Keratinocyte (primary cell): Measurements from ENCODE around the gene IVNS1ABP. TPM values are rescaled to one million over a fixed set of nuclear protein-coding genes. Genes with fewer than 3 reads are reported as not detected.
A peak's percentile ranks its signal among the peaks of the same experiment; 100 is the strongest.

ENCODE experiments used
- DNase-seq: peaks from one replicate; pipeline ENCODE4 v3.0.0-alpha.2; 2011; ENCODE audit warnings: low read depth, missing footprints, low spot score
- FAIRE-seq: peaks from 2 replicates; lab custom pipeline; 2011; peaks lifted over from hg19 to GRCh38; lab: Jason Lieb, UNC
- H2AFZ ChIP-seq: 2 replicates; pipeline ENCODE4 v1.6.0; 2012; ENCODE audit warnings: low read length, control low read depth, inconsistent platforms; ENCODE audit not compliant: control insufficient read depth
- H3K27ac ChIP-seq: 2 replicates; pipeline ENCODE4 v1.5.1; 2011; ENCODE audit warnings: low read length; ENCODE audit not compliant: control insufficient read depth, insufficient read depth
- H3K27me3 ChIP-seq: 3 replicates; pipeline ENCODE4 v1.6.0; 2011; ENCODE audit warnings: low read length; ENCODE audit not compliant: control insufficient read depth, insufficient read depth; ENCODE audit errors: extremely low read depth
- H3K36me3 ChIP-seq, 2 experiments: 2 replicates in 1 of 2; 3 replicates in 1 of 2; pipeline ENCODE4 v1.5.1; 2011; ENCODE audit warnings: low read length in 2 of 2, mild to moderate bottlenecking in 1 of 2; ENCODE audit not compliant: control insufficient read depth in 2 of 2, insufficient read depth in 2 of 2; ENCODE audit errors: extremely low read depth in 1 of 2
- H3K4me1 ChIP-seq: 3 replicates; pipeline ENCODE4 v1.5.1; 2011; ENCODE audit warnings: low read length; ENCODE audit not compliant: control insufficient read depth, insufficient read depth; ENCODE audit errors: extremely low read depth
- H3K4me2 ChIP-seq: 3 replicates; pipeline ENCODE4 v1.6.0; 2011; ENCODE audit warnings: low read depth, low read length; ENCODE audit not compliant: control insufficient read depth, insufficient read depth; ENCODE audit errors: extremely low read depth
- H3K4me3 ChIP-seq, 3 experiments: fragments of 200-600 bp in 1 of 3; sonication (generic) in 1 of 3; 2 replicates in 2 of 3; 3 replicates in 1 of 3; pipeline ENCODE4 v1.5.1; 2011 to 2016; ENCODE audit warnings: low read length in 3 of 3, mild to moderate bottlenecking in 3 of 3, control low read depth in 2 of 3, inconsistent platforms in 1 of 3, low read depth in 1 of 3, mixed read lengths in 1 of 3, mixed run types in 1 of 3, moderate library complexity in 1 of 3; ENCODE audit not compliant: control insufficient read depth in 2 of 3, insufficient read depth in 2 of 3; ENCODE audit errors: extremely low read depth in 1 of 3
- H3K79me2 ChIP-seq: 2 replicates; pipeline ENCODE4 v1.6.0; 2012; ENCODE audit warnings: low read length; ENCODE audit not compliant: control insufficient read depth, insufficient read depth
- H3K9ac ChIP-seq: 3 replicates; pipeline ENCODE4 v1.6.0; 2011; ENCODE audit warnings: low read length; ENCODE audit not compliant: control insufficient read depth, insufficient read depth; ENCODE audit errors: extremely low read depth
- H3K9me1 ChIP-seq: 3 replicates; pipeline ENCODE4 v1.6.0; 2011; ENCODE audit warnings: low read length; ENCODE audit not compliant: control insufficient read depth, insufficient read depth; ENCODE audit errors: extremely low read depth
- H3K9me3 ChIP-seq: 2 replicates; pipeline ENCODE4 v1.5.1; 2012; ENCODE audit warnings: low read depth, low read length; ENCODE audit not compliant: control insufficient read depth
- H4K20me1 ChIP-seq: 3 replicates; pipeline ENCODE4 v1.6.0; 2011; ENCODE audit warnings: low read length; ENCODE audit not compliant: control insufficient read depth, insufficient read depth; ENCODE audit errors: extremely low read depth
- CTCF ChIP-seq, 3 experiments: IDR thresholded peaks in 1 of 3; conservative IDR thresholded peaks in 1 of 3; optimal IDR thresholded peaks in 1 of 3; 2 replicates in 2 of 3; 3 replicates in 1 of 3; pipeline versions ENCODE3 to v1.5.1; 2011; ENCODE audit warnings: low read length in 3 of 3, mild to moderate bottlenecking in 3 of 3, moderate library complexity in 2 of 3, control low read depth in 1 of 3, inconsistent platforms in 1 of 3; ENCODE audit not compliant: insufficient read depth in 2 of 3; ENCODE audit errors: extremely low read depth in 1 of 3
- EZH2 ChIP-seq: IDR thresholded peaks from one replicate; pipeline ENCODE4 v1.6.1; 2012; ENCODE audit warnings: inconsistent platforms, mild to moderate bottlenecking, low read length, moderate library complexity
- dilution Hi-C: fragments of 300-500 bp; cut with MboI; formaldehyde crosslinking; loops from one replicate; pipeline ENCODE4 v1.7.0; 2020; ENCODE audit warnings: low sequenced_read_pairs; ENCODE audit not compliant: extremely low pct_ligation_motif_present
- polyA plus RNA-seq, 5 experiments: library from polyadenylated mRNA; depleted of rRNA in 3 of 5; stranded (reverse) in 3 of 5; stranded (forward) in 1 of 5; unstranded in 1 of 5; fragments of >200 nt; gene quantifications; 1 replicate in 1 of 5; 2 replicates in 3 of 5; 3 replicates in 1 of 5; pipeline versions ENCODE4 v1.2.1 to v1.2.3, GENCODE V29; 2011 to 2012; ENCODE audit warnings: missing spikeins in 2 of 5, low read depth in 1 of 5, low replicate concordance in 1 of 5

IVNS1ABP gene
- polyA plus RNA-seq, 1 donor (not counting 4 experiments of a cell fraction or from before 2014, with no cell fraction given), result 162 TPM

- no peaks in the 10 kb centered on the region for H3K9me1 ChIP-seq
- DNase-seq (no peak), FAIRE-seq (no peak)
- dilution Hi-C loops, result no loop called here
- no peaks in the 10 kb centered on the region for H3K9me3 ChIP-seq
- peak overlapping the region; percentile 91 for H3K4me2 ChIP-seq
- H3K79me2 ChIP-seq, result peaks cover 78% of the 10 kb centered on the region
- H3K27ac ChIP-seq, result peak overlapping the region; percentile 2
- H3K36me3 ChIP-seq, result peaks cover 4 to 8% of the 10 kb centered on the region in 2 experiments
- TF ChIP-seq CTCF (optimal IDR thresholded peaks at IDR 0.05 in 1 of 3, IDR thresholded peaks at IDR 0.05 in 1 of 3, conservative IDR thresholded peaks at IDR 0.05 in 1 of 3; ENCODE audit: extremely low read depth in 1 of 3, insufficient read depth in 2 of 3, low read length in 3 of 3) (no peak), EZH2 (no peak)
- peak overlapping the region; percentile 17 to 85 (median 39) for H3K4me3 ChIP-seq
- no peaks in the 10 kb centered on the region for H3K27me3 ChIP-seq
- peaks cover 25% of the 10 kb centered on the region for H4K20me1 ChIP-seq
- no peak overlapping the region for H3K9ac ChIP-seq
- no peak overlapping the region for H2AFZ ChIP-seq
- H3K4me1 ChIP-seq, result peaks cover 26% of the 10 kb centered on the region
Measured at GRCh38 chr1:185312361-185313138, 4.5 kb downstream of the IVNS1ABP start.

DNA sequence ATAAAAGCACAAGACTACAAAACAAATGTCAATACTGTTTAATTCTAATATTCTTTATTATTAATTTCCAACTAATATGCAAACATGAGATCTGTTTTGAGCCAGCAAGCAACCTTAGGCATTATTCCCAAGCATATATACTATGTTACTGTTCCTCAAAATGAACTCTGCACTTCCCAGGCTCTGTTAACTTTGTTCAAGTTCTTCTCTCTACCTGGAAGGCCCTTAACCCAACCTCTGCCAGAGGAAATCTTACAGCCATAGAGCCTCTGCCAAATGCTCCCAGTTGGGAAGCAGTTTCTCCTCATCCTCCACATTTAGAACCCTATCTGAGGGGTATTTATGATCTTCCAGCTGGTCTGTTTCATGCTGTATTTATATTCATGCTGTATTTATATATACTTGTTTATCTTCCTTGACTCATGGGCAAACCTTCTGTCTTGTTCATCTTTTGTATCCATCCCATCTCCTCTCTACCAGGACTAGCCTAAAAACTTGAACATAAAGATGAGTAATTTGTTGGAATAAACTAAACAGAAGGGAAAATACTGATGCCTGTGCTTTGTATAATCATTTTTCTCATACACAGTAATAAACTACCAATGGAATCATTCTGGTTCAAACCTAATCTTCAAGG, 5.3 kb downstream of the IVNS1ABP start:
- dilution Hi-C loops, result no loop called here
- Histone ChIP-seq H3K4me3 (no peak overlapping the region), H3K4me2 (peak overlapping the region; percentile 91)

More for the DNA sequence above, 5.3 kb downstream of the IVNS1ABP start:
- H4K20me1 ChIP-seq, result peaks cover 25% of the 10 kb centered on the region
- no peak for FAIRE-seq
- DNase-seq, result no peak
- no peaks in the 10 kb centered on the region for H3K9me3 ChIP-seq
- H3K9me1 ChIP-seq, result no peaks in the 10 kb centered on the region
- H3K4me1 ChIP-seq, result peaks cover 25% of the 10 kb centered on the region
- no peak for TF ChIP-seq CTCF (optimal IDR thresholded peaks at IDR 0.05 in 1 of 3, IDR thresholded peaks at IDR 0.05 in 1 of 3, conservative IDR thresholded peaks at IDR 0.05 in 1 of 3; ENCODE audit: extremely low read depth in 1 of 3, insufficient read depth in 2 of 3, low read length in 3 of 3)
- TF ChIP-seq EZH2, result no peak
- no peak overlapping the region for H3K27ac ChIP-seq
- peaks cover 74% of the 10 kb centered on the region for H3K79me2 ChIP-seq
- H3K27me3 ChIP-seq, result no peaks in the 10 kb centered on the region
- no peak overlapping the region for H2AFZ ChIP-seq
- H3K36me3 ChIP-seq, result peaks cover 5 to 8% of the 10 kb centered on the region in 2 experiments
- H3K9ac ChIP-seq, result no peak overlapping the region
